ENCODE measurements around the gene KIF18B.

KIF18B gene

DNA sequence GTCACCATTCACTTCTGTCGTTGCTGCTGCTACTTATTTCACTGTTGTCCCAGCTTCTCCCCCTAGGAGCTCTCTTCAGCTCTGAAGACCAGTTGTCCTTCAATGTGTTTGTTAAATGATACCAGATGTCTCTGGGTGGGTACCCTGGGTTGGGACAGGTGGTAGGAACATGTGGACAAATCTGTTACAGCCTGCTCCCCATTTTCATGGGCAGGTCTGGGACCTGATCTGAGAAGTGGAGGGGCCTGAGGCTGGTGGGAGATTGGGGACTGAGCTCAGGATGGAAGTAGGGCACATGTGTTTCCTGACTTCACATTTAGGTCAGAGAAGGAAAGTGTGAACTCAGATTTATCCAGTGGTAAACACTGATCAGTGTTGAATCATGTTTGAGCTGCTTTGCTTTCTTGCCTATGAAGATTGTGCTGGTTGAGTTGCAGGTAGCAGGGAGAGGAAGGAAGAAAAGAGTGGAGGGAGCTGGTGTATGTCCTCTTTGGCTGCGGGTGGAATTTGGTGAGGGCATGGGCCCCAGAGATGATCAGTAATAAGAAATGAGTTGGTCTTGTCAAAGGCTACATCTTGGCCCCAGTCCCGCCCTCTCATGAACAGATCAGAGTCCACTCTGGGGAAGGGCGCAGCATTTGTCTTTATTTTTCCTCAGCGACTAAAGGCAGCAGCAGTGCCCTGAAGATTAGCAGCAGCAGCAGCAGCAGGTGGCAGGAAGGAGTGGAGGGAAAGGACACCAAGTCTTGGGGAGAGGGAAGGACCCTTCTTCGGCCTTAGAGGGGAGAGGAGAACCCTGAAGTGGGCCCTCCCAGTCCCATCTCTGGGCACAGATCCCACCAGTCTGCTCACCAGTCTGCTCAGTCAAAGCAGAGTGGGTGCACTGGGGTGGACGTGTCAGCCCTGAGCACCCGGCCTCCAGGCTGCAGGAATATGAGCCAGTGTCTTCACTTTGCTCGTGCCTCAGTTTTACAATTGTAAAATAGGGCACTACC is 42.3 kb downstream of the KIF18B start:
- no peak for DNase-seq (ENCODE audit: low read depth in 2 of 2)

DNA sequence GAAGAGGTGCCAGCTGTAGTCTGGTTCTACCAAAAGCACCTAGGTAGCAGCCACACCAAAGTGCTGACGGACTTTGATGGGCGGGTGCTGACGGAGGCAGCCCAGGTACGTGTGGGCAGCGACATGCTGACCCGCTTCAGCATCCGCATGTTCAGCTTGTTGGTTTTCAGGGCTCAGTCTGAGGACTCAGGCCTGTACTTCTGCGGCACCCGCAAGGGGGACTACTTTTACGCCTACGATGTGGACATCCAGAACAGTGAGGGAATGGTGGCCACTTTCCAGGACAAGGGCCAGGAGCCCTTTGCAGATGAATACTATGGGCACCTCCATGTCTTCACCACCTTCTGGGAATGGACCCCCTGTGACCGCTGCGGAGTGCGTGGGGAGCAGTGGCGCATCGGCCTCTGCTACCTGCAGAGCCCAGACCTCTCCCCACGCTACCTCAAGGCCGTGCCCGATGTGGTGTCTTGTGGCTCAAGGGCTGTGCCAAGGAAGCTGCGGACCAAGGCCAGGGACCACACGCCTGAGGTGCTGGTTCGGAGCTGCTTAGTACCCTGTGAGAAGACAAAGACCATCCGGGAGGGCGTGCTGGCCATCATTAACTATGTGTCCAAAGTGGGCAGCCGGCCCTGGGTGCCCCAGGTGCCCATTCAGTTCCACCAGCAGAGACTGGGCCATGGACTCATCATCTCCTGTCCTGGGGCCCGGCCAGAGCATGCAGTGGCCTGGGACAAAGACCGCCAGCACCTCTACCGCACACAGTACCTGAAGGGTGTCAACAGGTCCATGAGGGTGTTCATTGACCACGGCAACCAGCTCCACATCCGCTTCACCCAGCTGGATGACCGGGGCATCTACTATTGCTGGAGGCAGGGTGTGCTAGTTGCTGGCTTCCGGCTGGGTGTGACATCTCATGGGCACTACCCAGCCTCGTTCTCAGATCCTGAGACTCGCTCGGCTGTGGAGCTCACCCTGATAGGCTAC is 43.3 kb downstream of the KIF18B start:
- no peak for DNase-seq (ENCODE audit: low read depth in 2 of 2)

DNA sequence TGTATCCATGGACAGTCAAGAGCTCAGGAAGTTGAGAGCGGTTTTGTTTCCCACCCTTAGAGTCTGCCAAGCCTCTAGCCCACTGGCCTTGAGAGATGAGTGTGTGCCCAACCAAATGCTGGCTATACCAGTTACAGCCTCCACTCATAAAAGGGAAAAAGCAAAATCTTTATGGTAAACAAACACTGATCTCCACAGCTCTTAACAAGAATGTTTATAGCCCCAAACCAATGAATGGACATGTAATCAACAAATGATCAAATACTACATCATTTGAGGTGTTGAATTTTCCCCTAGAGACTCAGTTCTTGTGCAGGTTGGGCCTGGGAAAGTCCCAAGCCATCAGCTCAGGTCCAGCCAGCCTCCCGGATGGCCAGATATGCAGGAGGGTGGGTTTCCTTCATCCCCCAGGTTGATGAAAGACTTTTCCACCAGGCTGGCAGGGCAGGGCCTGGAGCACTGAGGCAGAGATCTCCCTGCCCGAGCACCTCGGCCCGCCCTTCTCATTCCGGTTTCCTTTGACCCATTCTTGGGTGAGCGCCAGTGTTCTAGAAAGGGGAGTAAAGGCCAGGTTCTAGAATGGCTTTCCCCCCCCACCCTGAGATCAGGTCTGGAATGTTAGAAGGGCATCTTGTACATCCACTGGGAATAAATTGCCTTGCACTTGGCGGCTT is 44.4 kb downstream of the KIF18B start:
- no peak for DNase-seq (ENCODE audit: low read depth in 2 of 2)

DNA sequence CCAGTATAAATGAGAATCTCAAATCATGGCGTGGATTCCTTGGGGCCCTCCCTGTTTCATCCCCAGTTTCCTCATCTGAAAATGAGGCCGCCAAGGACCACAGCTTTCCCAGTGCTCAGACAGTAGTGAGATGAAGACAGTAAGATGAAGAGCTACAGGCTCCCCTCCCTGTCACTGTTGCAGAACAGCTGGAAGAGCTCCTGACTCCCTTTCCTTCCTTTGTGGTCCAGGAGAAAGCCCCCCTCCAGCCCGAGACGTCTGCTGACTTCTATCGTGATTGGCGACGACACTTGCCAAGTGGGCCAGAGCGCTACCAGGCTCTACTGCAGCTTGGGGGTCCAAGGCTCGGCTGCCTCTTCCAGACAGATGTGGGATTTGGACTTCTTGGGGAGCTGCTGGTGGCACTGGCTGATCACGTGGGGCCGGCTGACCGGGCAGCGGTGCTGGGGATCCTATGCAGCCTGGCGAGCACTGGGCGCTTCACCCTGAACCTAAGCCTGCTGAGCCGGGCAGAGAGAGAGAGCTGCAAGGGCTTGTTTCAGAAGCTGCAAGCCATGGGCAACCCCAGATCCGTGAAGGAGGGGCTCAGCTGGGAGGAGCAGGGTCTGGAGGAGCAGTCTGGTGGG is 45.3 kb downstream of the KIF18B start:
- DNase-seq (ENCODE audit: low read depth in 2 of 2): no peak

DNA sequence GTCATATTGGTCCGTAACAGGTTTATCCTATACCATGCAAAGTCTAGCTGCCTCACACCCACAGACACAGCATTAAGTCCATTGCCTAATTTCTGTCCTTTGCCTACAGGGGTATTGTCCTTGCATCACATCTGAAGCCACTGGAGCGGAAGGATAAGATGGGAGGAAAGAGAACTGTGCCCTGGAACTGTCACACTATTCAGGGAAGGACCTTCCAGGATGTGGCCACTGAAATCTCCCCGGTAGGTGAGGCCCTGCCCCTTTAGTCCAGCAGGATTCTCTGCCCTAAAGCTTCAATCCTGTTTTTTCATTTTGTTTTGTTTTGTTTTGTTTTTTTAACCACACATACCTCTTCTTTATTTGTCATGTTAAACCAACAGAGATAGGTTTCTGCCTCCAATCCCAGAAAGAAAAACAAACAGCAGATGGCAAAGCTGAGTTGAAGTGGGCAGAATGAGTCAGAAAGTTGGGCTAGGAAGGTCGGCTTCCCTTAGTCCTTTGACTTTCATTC is 46.1 kb downstream of the KIF18B start:
- no peak for DNase-seq (ENCODE audit: low read depth in 2 of 2)

DNA sequence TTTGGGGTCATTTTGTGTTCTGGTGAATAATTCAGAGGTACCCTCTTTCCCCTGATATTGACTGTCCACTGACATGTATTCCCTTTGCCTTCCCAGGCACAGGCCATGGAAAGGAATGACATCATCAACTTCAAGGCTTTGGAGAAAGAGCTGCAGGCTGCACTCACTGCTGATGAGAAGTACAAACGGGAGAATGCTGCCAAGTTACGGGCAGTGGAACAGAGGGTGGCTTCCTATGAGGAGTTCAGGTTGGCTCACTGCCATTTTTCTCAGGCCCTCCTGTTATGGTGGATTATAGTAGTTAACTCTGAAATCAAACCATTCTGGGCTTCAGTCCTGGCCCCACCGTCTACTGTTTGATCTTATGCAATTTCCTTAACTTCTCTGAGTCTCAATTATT is 46.7 kb downstream of the KIF18B start:
- DNase-seq (ENCODE audit: low read depth in 2 of 2): no peak

DNA sequence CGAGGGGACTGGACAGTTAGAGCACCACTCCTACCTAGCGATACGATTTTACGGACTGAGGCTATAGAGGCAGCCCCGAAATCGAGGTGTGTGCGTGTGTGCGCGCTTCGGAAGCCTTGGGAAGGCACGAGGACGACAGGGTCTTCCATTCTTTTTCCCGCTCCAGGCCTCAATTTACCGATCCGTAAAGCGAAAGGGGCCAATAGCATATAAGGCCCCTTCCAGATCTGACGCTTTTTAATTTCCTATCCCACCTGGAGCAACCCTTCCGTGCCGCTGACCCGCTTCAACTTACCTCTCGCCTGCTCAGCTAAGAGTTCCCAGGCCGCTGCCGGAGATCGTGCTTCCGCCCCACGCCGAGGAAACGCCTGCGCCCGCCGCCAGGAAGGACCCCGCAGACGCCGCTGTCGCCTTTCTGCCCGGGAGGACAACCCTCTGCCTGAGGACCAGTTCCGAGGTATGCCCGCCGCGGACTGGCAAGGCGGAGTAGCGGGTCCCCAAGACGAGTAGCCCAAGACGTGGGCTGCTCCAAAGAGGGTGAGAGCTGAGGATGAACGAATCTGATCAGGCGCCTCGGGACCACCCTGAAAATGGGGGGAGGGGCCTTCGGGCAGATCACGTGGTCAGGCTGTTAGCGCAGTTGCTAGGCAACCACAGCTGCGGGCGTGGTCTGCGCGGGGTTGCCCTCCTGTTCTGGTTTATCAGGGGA is 48.3 kb downstream of the KIF18B start, which contains the start of gene EFTUD2:
Gene EFTUD2 (minus strand): TSS at position 372 of the 709 bp plus-strand sequence. CDS start 4,924 bp downstream, outside the sequence.
- DNase-seq (ENCODE audit: low read depth in 2 of 2): peak; percentile 82 to 86

DNA sequence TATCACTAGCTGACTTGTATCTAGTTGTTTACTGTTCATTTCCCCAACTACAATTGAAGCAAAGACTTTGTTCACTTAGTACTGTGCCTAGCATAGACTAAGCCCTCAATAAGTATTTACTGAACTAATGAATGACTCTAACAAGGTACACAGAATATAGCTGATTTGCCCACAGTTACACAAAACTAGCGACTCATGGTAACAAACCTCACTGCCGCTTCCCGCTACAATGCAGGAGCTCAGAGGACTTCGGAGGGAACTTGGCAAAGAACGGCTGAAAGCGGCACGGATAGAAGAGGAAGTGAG is 48.9 kb downstream of the KIF18B start:
- DNase-seq (ENCODE audit: low read depth in 2 of 2): no peak

DNA sequence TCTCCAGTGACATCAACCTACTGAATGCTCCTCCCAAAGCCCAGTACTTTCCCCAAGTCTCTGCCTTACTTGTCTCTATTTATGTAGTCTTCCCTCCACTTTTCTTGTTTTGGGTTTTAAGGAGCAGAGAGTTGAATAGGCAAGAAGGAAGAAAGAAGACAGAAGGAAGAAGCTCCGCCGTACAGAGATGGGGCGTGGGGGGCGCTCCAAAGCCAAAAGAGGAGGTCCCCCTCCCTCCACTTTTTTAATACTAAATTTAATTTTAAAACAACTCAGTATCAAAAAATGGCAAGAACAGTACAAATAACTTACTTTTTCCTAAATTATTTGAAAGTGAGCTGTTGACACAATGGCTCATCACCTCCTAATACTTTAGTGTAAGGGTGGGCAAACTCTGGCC is 52.9 kb downstream of the KIF18B start:
- DNase-seq (ENCODE audit: low read depth in 2 of 2): no peak

DNA sequence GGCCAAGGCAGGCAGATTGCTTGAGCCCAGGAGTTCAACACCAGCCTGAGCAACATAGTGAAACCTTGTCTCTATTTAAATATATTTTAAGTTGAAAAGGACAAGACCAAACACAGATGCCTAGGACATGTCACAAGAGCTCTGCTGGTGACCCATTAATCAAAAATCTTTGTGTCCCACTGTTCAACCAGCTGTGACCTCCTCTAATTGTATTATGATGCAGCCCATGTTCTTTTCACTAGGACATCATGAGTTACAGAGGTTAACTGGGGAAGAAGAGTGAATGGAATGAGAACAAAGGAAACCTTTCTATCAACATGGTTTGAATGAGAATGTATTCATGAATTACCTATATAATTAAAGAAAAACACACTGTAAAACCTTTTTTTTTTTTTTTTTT is 55.3 kb downstream of the KIF18B start:
- DNase-seq (ENCODE audit: low read depth in 2 of 2): no peak

DNA sequence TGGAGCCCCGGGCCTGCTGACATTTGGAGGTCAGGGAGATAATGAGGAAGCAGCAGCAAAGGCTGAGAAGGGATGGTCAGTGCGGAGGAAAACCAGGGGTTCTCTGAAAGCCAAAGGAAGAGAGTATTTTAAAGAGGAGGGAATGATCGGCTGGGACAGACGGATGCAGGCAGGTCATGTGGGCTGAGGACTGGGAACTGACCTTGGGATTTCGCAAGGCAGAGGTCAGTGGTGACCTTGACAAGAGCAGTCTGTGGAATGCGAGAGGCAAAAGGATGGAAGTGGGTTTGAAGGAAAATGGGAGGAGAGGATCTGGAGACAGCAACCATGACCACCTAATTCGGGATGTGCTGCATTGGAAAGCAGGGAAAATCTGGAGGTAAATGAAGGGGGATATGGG is 58.6 kb downstream of the KIF18B start:
- DNase-seq (ENCODE audit: low read depth in 2 of 2): no peak

DNA sequence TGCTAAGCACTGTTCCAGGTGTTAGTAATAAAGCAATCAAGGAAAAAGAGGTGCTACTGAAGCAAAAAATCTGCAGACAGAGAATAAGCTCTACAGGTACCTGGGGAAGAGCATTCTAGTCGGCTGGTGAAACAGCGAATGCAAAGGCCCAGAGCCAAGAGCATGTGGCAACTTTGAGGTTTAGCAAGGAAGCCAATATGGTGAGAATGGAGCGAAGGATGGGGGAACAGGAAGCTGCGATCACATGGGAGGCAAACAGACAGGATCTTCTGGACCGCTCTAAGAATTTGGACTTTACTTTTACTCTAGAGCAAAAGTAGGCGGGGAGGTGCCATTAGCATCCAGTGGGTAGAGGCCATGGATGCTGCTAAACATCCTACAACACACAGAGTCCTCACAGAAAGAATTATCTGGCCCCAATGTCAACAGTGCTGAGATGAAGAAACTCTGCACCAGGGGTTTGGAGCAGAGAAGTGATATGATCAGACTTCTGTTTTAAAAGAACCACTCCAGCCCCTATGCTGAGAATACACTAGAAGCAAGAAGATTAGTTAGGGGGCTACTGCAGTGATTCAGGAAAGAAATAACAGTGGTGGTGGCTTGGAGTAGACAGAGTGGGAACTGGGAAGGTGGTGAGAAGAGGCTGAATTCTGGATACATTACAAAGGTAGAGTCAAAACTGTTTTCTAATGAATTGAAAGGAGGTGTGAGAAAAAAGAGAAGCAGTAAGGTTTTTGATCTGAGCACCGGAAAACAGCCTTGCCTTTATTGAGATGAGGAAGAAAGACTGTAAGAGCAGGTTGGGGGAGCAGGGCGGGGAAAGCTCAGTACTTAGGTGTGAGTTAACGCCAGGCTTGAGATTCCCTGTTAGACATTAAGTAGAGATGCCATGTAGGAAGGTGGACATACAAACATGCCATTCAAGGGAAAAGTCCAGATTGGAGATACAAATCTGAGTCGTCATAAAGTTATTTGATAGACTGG is 59.3 kb downstream of the KIF18B start:
- no peak for DNase-seq (ENCODE audit: low read depth in 2 of 2)

DNA sequence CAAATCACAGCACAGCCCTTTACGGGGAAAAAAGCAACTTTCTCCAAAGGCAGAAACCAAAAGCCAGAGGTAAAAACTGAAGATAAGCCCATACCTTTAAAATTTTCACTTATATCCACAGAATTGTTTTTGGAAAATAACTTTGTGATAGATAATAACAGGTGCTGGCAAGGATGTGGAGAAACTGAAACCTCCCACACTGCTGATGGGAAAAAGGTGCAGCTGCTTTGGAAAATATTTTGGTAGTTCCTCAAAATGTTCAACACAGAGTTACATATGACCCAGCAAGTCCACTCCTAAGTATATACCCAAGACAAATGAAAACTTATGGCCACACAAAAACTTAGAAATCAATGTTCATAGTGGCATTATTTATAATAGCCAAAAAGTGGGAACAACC is 60.6 kb downstream of the KIF18B start:
- DNase-seq (ENCODE audit: low read depth in 2 of 2): no peak

DNA sequence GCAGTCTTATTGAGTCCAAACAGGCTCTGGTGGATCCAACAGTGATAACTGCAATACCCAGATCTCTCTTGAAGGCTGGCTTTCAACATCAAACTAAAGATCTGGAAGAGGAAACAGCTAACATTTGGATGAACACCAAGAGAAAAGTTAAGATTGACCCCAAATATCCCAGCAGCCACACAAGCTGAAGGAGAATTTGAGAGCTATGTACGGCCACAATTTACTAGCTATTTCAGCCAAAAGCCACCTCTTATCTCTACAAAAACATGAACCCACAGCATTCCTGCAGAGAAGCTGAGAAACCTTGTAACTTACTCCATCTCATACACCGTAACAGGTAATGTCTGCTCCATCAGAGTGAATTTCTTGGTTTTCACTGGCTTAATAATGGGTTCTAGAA is 62.6 kb downstream of the KIF18B start:
- no peak for DNase-seq (ENCODE audit: low read depth in 2 of 2)

DNA sequence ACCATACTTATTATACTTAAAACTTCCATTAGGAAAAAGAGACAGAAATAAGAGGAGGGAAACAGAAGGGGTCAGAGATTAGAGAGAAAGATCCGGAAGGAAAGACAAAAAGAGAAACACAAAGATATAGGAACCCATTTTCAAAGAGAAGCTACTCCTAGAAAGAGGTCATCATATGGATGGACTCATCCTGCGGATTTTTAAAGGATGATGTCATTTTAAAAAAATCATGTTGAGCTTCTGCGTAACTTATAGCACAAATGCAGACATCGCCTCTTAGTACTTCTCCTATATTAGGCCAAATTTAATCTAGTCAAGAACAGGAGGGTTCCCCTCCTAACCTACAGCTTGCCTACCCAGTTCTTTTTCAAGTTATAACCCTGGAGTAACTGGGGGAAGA is 66.4 kb downstream of the KIF18B start:
- DNase-seq (ENCODE audit: low read depth in 2 of 2): no peak

DNA sequence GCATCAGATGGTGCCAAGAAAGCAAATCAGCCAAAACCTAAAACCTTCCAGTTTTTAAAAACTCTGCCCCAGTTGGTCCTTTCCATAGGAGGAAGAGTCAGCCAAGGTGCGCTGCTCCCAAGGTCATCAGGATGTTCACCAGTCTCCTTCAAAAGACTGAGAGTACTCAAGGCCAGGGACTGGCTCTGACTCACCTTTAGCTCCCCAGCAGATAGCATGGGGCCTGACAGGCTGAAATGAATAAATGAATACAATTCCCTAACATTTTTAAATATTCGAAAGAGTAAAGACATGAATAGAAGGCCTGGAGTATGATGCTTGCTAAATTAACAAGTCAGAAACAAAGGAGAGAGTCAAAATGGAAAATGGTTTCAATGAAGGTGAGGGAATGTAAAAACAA is 67.5 kb downstream of the KIF18B start:
- no peak for DNase-seq (ENCODE audit: low read depth in 2 of 2)

DNA sequence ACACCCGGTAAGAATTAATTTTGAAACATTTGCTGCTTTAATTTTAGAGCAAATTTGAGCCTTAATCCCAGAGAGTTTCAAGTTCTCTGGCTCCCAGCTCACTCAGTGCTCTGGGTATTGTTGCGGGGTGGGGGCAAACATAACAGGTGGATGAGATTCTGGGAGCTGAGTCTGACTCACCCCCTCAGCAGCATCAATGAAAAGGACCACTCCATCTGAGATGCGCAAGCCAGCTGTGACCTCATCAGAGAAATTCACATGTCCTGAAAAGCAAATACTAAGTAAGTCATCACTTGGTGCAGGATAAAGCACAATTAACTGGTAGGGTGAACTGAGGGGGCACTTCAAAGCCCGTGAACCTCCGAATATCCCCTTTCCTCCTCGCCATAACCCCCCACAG is 68.2 kb downstream of the KIF18B start:
- no peak for DNase-seq (ENCODE audit: low read depth in 2 of 2)

DNA sequence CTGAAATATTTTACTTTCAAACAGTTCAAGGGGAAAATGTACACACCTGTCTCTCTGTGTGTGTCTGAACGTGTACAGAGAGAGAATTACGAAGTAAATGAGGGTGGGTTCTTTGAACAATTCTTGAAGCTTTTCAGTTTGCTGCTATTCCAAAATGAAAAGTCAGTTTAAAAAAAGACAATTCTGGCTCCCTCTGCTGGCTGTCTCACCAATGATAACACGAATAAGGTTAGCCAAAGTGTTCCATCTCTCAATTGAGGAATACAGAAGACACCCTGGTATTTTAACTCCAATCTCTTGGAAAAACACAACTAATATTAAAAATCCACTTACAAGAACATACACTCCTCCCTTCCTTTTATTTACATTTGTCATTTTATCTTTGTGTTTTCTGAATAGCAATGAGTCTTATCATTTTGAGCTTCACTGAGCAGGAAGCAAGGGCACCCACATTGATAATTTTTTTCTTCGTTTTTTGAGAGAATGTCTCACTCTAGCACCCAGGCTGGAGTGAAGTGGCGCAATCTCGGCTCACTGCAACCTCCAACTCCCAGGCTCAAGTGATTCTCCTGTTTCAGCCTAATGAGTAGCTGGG is 68.8 kb downstream of the KIF18B start:
- no peak for DNase-seq (ENCODE audit: low read depth in 2 of 2)

DNA sequence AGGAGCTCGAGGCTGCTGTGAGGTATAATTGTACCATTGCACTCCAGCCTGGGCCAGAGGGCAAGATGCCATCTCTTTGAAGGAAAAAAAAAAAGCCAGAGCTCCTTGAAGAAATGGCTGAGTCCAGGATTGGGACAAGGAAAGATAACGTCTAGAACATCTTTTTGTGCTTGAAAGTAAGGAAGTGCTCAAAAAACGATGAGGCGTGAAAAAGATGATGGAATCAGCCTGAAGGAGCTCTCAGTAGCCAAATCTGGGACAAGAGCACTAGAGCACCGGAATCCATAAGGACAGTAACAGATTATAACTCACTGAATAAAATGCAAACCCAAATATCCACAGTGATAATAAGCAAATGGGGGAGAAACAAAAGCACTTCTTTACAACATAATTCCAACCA is 70.5 kb downstream of the KIF18B start:
- DNase-seq (ENCODE audit: low read depth in 2 of 2): no peak

All from stimulated activated CD8-positive, alpha-beta memory T cell treated with anti-CD3 and anti-CD28 coated beads, Interleukin-15, amount 100 ng/mL, for 48 hours (primary cell).